Measurements from ENCODE around the gene CHST15. TPM values are rescaled to one million over a fixed set of nuclear protein-coding genes. Genes with fewer than 3 reads are reported as not detected.

CHST15 gene
- total RNA-seq, 2 donors from 2014 or later: 7.5 to 14.9 TPM

GRCh38 chr10:124130198-124130900 lies 37.0 kb upstream of the CHST15 start:
- Histone ChIP-seq H3K4me3 (ENCODE audit: low read length) (no peak overlapping the region), H3K27me3 (ENCODE audit: control insufficient read depth, insufficient read depth, low read length, poor library complexity, severe bottlenecking) (no peaks in the 10 kb centered on the region), H3K27ac (ENCODE audit: low read depth, low read length) (no peak overlapping the region), H3K9me3 (ENCODE audit: control insufficient read depth, low read length) (no peaks in the 10 kb centered on the region), H3K9ac (ENCODE audit: extremely low read depth, low read length, poor library complexity, severe bottlenecking) (no peak overlapping the region), H3K4me1 (ENCODE audit: control insufficient read depth, insufficient read depth, low read length) (no peaks in the 10 kb centered on the region), H3K36me3 (ENCODE audit: control insufficient read depth, insufficient read depth, low read length) (no peaks in the 10 kb centered on the region)
- 84 to 91% methylated on average over 4 to 7 of the region's 7 CpGs for WGBS, 2 experiments (ENCODE audit: insufficient coverage in 1 of 2, insufficient read length in 1 of 2)
- DNase-seq: no peak
- Mint-ChIP-seq H3K36me3 (ENCODE audit: low read depth) (no peaks in the 10 kb centered on the region), H3K4me3 (no peak overlapping the region), H3K4me1 (no peaks in the 10 kb centered on the region), H3K9me3 (no peaks in the 10 kb centered on the region), H3K27me3 (ENCODE audit: insufficient read depth) (no peaks in the 10 kb centered on the region), H3K27ac (no peak overlapping the region)
- TF ChIP-seq CTCF (conservative IDR thresholded peaks at IDR 0.05): no peak

- Histone ChIP-seq H3K27ac (ENCODE audit: low read depth, low read length) (no peak overlapping the region), H3K36me3 (ENCODE audit: control insufficient read depth, insufficient read depth, low read length) (no peaks in the 10 kb centered on the region), H3K27me3 (ENCODE audit: control insufficient read depth, insufficient read depth, low read length, poor library complexity, severe bottlenecking) (no peaks in the 10 kb centered on the region), H3K9me3 (ENCODE audit: control insufficient read depth, low read length) (no peaks in the 10 kb centered on the region), H3K4me1 (ENCODE audit: control insufficient read depth, insufficient read depth, low read length) (no peaks in the 10 kb centered on the region), H3K4me3 (ENCODE audit: low read length) (no peak overlapping the region), H3K9ac (ENCODE audit: extremely low read depth, low read length, poor library complexity, severe bottlenecking) (no peak overlapping the region)
- no peak for DNase-seq
- no peaks in the 10 kb centered on the region for H3K9me3 Mint-ChIP-seq
- no peak overlapping the region for H3K4me3 Mint-ChIP-seq
- TF ChIP-seq CTCF (conservative IDR thresholded peaks at IDR 0.05): no peak
- no peaks in the 10 kb centered on the region for H3K4me1 Mint-ChIP-seq
- WGBS, 2 experiments (ENCODE audit: insufficient coverage in 1 of 2, insufficient read length in 1 of 2): 94 to 100% methylated on average over 2 to 5 of the region's 5 CpGs
- H3K36me3 Mint-ChIP-seq (ENCODE audit: low read depth): no peaks in the 10 kb centered on the region
- no peak overlapping the region for H3K27ac Mint-ChIP-seq
- no peaks in the 10 kb centered on the region for H3K27me3 Mint-ChIP-seq (ENCODE audit: insufficient read depth)
These were observed 36.1 kb upstream of the CHST15 start for GRCh38 chr10:124129471-124129870.

DNA sequence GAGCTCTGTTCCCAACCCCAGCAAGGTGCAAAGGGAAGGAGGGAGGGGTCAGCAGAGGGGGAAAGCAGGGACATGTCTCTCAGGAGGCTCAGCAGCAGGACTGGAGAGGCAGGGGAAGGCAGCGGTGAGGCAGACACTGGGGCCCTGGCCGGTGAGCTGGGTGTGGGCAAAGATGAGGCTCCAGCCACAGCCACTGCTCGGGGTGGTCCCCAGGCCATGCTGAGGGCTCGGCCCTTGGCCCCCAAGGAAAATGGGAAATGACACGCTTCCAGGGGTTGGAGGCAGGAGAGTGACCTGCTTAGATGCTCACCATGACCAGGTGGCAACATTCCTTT lies 35.4 kb upstream of the CHST15 start:
- Histone ChIP-seq H3K9ac (ENCODE audit: extremely low read depth, low read length, poor library complexity, severe bottlenecking) (no peak overlapping the region), H3K4me1 (ENCODE audit: control insufficient read depth, insufficient read depth, low read length) (no peaks in the 10 kb centered on the region), H3K4me3 (ENCODE audit: low read length) (no peak overlapping the region), H3K27me3 (ENCODE audit: control insufficient read depth, insufficient read depth, low read length, poor library complexity, severe bottlenecking) (no peaks in the 10 kb centered on the region), H3K36me3 (ENCODE audit: control insufficient read depth, insufficient read depth, low read length) (no peaks in the 10 kb centered on the region), H3K27ac (ENCODE audit: low read depth, low read length) (no peak overlapping the region), H3K9me3 (ENCODE audit: control insufficient read depth, low read length) (no peaks in the 10 kb centered on the region)
- no peak for DNase-seq
- TF ChIP-seq CTCF (conservative IDR thresholded peaks at IDR 0.05): no peak
- Mint-ChIP-seq H3K27me3 (ENCODE audit: insufficient read depth) (no peaks in the 10 kb centered on the region), H3K9me3 (no peaks in the 10 kb centered on the region), H3K4me3 (no peak overlapping the region), H3K27ac (no peak overlapping the region), H3K4me1 (no peaks in the 10 kb centered on the region), H3K36me3 (ENCODE audit: low read depth) (no peaks in the 10 kb centered on the region)
- WGBS, 2 experiments (ENCODE audit: insufficient coverage in 1 of 2, insufficient read length in 1 of 2): 92 to 100% methylated on average over 1 to 5 of the region's 5 CpGs
